H1 (cell line): ENCODE measurements around the gene EML1. TPM values are rescaled to one million over a fixed set of nuclear protein-coding genes. Genes with fewer than 3 reads are reported as not detected.

Source experiments
- CTCF ChIA-PET: fragments of 300-600 bp; sonication (Branson Sonifier 250); formaldehyde crosslinking; loops from one replicate; lab custom pipeline; 2021; ENCODE audit not compliant: partially characterized antibody; lab: Charles Lee
- POLR2A ChIA-PET: fragments of 300-600 bp; sonication (Branson Sonifier 250); formaldehyde crosslinking; loops from one replicate; lab custom pipeline; 2021; ENCODE audit warnings: inconsistent platforms; ENCODE audit not compliant: partially characterized antibody; lab: Charles Lee
- DNase-seq, 2 experiments: peaks; one replicate each; pipeline versions ENCODE4 v3.0.0 to v3.0.0-alpha.2; 2010 to 2022; ENCODE audit warnings: low spot score in 2 of 2, low read depth in 1 of 2, mixed read lengths in 1 of 2
- FAIRE-seq: peaks from 2 replicates; lab custom pipeline; 2011; peaks lifted over from hg19 to GRCh38; lab: Jason Lieb, UNC
- H2AFZ ChIP-seq: 2 replicates; pipeline ENCODE4 v1.8.1; 2012; ENCODE audit warnings: low read length, inconsistent platforms
- H2AK5ac ChIP-seq: 2 replicates; pipeline ENCODE4 v1.6.1; 2013; ENCODE audit warnings: low read depth, low read length
- H2BK120ac ChIP-seq: replicated peaks from 2 replicates; pipeline ENCODE3; 2013; ENCODE audit warnings: low read depth, low read length, inconsistent platforms
- H2BK12ac ChIP-seq: 2 replicates; pipeline ENCODE4 v1.6.1; 2013; ENCODE audit warnings: low read depth, low read length
- H2BK15ac ChIP-seq: 2 replicates; pipeline ENCODE4 v1.6.1; 2013; ENCODE audit warnings: low read length
- H2BK20ac ChIP-seq: 2 replicates; pipeline ENCODE4 v1.6.1; 2013; ENCODE audit warnings: low read length
- H2BK5ac ChIP-seq: 2 replicates; pipeline ENCODE4 v1.6.1; 2013; ENCODE audit warnings: low read depth, low read length
- H3K14ac ChIP-seq: 2 replicates; pipeline ENCODE4 v1.6.1; 2013; ENCODE audit warnings: inconsistent platforms; ENCODE audit not compliant: insufficient read length
- H3K18ac ChIP-seq: 2 replicates; pipeline ENCODE4 v1.6.1; 2013; ENCODE audit warnings: low read length; ENCODE audit errors: extremely low read depth
- H3K23ac ChIP-seq: 2 replicates; pipeline ENCODE4 v1.6.1; 2013; ENCODE audit warnings: inconsistent platforms; ENCODE audit not compliant: insufficient read length
- H3K23me2 ChIP-seq: 2 replicates; pipeline ENCODE4 v1.6.1; 2013; ENCODE audit warnings: low read depth, low read length
- H3K27ac ChIP-seq: 2 replicates; pipeline ENCODE4 v1.6.1; 2011; ENCODE audit warnings: low read depth, low read length, inconsistent platforms
- H3K27me3 ChIP-seq, 4 experiments: replicated peaks in 1 of 4; 1 replicate in 1 of 4; 2 replicates in 3 of 4; pipeline versions ENCODE4 v1.6.1 to v1.8.1; 2011 to 2013; ENCODE audit warnings: low read length in 3 of 4, mild to moderate bottlenecking in 3 of 4, inconsistent platforms in 2 of 4, mixed read lengths in 2 of 4, moderate library complexity in 1 of 4; ENCODE audit not compliant: control insufficient read depth in 3 of 4, insufficient read depth in 3 of 4; ENCODE audit errors: extremely low read depth in 1 of 4
- H3K36me3 ChIP-seq, 4 experiments: 2 replicates each; pipeline versions ENCODE4 v1.6.1 to v1.8.1; 2011 to 2013; ENCODE audit warnings: mild to moderate bottlenecking in 4 of 4, low read length in 3 of 4, moderate library complexity in 2 of 4, control low read depth in 1 of 4, inconsistent platforms in 1 of 4; ENCODE audit not compliant: insufficient read depth in 4 of 4, control insufficient read depth in 2 of 4
- H3K4ac ChIP-seq: replicated peaks from 2 replicates; pipeline ENCODE3; 2013; ENCODE audit warnings: low read length, low read depth, mixed read lengths, inconsistent platforms; ENCODE audit not compliant: insufficient read length
- H3K4me1 ChIP-seq, 4 experiments: replicated peaks in 1 of 4; 1 replicate in 1 of 4; 2 replicates in 3 of 4; pipeline versions ENCODE4 v1.6.1 to v1.8.1; 2011 to 2013; ENCODE audit warnings: low read length in 3 of 4, inconsistent platforms in 2 of 4, mixed read lengths in 1 of 4; ENCODE audit not compliant: insufficient read depth in 4 of 4, control insufficient read depth in 3 of 4
- H3K4me2 ChIP-seq, 2 experiments: 2 replicates each; pipeline versions ENCODE4 v1.6.1 to v1.8.1; 2011 to 2013; ENCODE audit warnings: low read depth in 2 of 2, low read length in 2 of 2, control low read depth in 1 of 2, inconsistent platforms in 1 of 2, mild to moderate bottlenecking in 1 of 2; ENCODE audit not compliant: insufficient read depth in 1 of 2
- H3K4me3 ChIP-seq, 4 experiments: fragments of 200-600, 300-600 bp in 1 of 4; sonication (generic), shearing (Covaris generic), sonication (Bioruptor Twin) in 1 of 4; 2 replicates each; pipeline versions ENCODE4 v1.5.1 to v1.8.1; 2011 to 2016; ENCODE audit warnings: low read length in 4 of 4, low read depth in 3 of 4, control low read depth in 2 of 4, inconsistent platforms in 2 of 4, mild to moderate bottlenecking in 2 of 4, mixed read lengths in 1 of 4, moderate library complexity in 1 of 4; ENCODE audit not compliant: insufficient read depth in 2 of 4; ENCODE audit errors: extremely low read depth in 1 of 4
- H3K56ac ChIP-seq: replicated peaks from 2 replicates; pipeline ENCODE3; 2013; ENCODE audit warnings: low read depth, mild to moderate bottlenecking, mixed read lengths, low read length, inconsistent platforms; ENCODE audit not compliant: insufficient read length
- H3K79me1 ChIP-seq: 2 replicates; pipeline ENCODE4 v1.6.1; 2013; ENCODE audit warnings: low read depth, low read length, control low read depth
- H3K79me2 ChIP-seq, 2 experiments: 2 replicates each; pipeline versions ENCODE4 v1.6.1 to v1.8.1; 2012 to 2013; ENCODE audit warnings: low read length in 2 of 2, mild to moderate bottlenecking in 2 of 2, inconsistent platforms in 1 of 2; ENCODE audit not compliant: insufficient read depth in 2 of 2, control insufficient read depth in 1 of 2
- H3K9ac ChIP-seq, 4 experiments: replicated peaks in 1 of 4; 1 replicate in 1 of 4; 2 replicates in 3 of 4; pipeline versions ENCODE4 v1.6.1 to v1.8.1; 2011 to 2013; ENCODE audit warnings: low read depth in 3 of 4, low read length in 3 of 4, control low read depth in 2 of 4, mild to moderate bottlenecking in 2 of 4, moderate library complexity in 2 of 4, inconsistent platforms in 1 of 4; ENCODE audit errors: extremely low read depth in 1 of 4
- H3K9me3 ChIP-seq, 2 experiments: 2 replicates each; pipeline versions ENCODE4 v1.6.1 to v1.8.1; 2012 to 2013; ENCODE audit warnings: mild to moderate bottlenecking in 2 of 2, moderate library complexity in 2 of 2, control low read depth in 1 of 2, inconsistent platforms in 1 of 2, low read depth in 1 of 2, low read length in 1 of 2, mixed read lengths in 1 of 2; ENCODE audit not compliant: insufficient read depth in 2 of 2
- H4K20me1 ChIP-seq, 2 experiments: replicated peaks in 1 of 2; 2 replicates each; pipeline versions ENCODE3 to v1.8.1; 2011 to 2013; ENCODE audit warnings: inconsistent platforms in 2 of 2, low read length in 2 of 2, mild to moderate bottlenecking in 1 of 2; ENCODE audit not compliant: insufficient read depth in 2 of 2, control insufficient read depth in 1 of 2
- H4K5ac ChIP-seq: 2 replicates; pipeline ENCODE4 v1.6.1; 2013; ENCODE audit warnings: low read length, low read depth, mixed read lengths, inconsistent platforms; ENCODE audit not compliant: insufficient read length
- H4K8ac ChIP-seq: 2 replicates; pipeline ENCODE4 v1.8.0; 2013; ENCODE audit warnings: mild to moderate bottlenecking, moderate library complexity, low read length, inconsistent platforms; ENCODE audit not compliant: insufficient read depth; ENCODE audit errors: extremely low read depth
- H4K91ac ChIP-seq: replicated peaks from 2 replicates; pipeline ENCODE3; 2013; ENCODE audit warnings: low read length, mixed read lengths, inconsistent platforms; ENCODE audit not compliant: insufficient read length
- EP300 ChIP-seq, 2 experiments: IDR thresholded peaks; 1 replicate in 1 of 2; 2 replicates in 1 of 2; pipeline ENCODE4 v1.6.1; 2011 to 2012; ENCODE audit warnings: low read depth in 2 of 2, low read length in 2 of 2, mild to moderate bottlenecking in 2 of 2, borderline replicate concordance in 1 of 2, inconsistent platforms in 1 of 2, moderate library complexity in 1 of 2
- WGBS, 2 experiments: shearing (Covaris generic) in 1 of 2; methylation state at CpG; one replicate each; pipeline versions ENCODE4 v1.1.6 to v1.1.7; 2013 to 2015; ENCODE audit warnings: low lambda C conversion rate in 2 of 2, mixed read lengths in 2 of 2, inconsistent platforms in 1 of 2, low coverage in 1 of 2, missing lambda C conversion rate in 1 of 2; ENCODE audit not compliant: insufficient replicate concordance in 2 of 2, insufficient coverage in 1 of 2, insufficient read length in 1 of 2; ENCODE audit errors: extremely low coverage in 1 of 2, missing lambda C conversion rate in 1 of 2; 5-methylcytosine and 5-hydroxymethylcytosine counted together
- polyA plus RNA-seq, 7 experiments: library from polyadenylated mRNA; depleted of rRNA in 3 of 7; stranded (reverse) in 5 of 7; unstranded in 2 of 7; fragments of >200 nt in 5 of 7; fragments of 200-250 nt in 2 of 7; gene quantifications; 1 replicate in 5 of 7; 2 replicates in 1 of 7; 4 replicates in 1 of 7; pipeline versions ENCODE4 v1.2.1 to v1.2.3, GENCODE V29; 2011 to 2013; ENCODE audit warnings: missing spikeins in 2 of 7, mixed read lengths in 2 of 7
- total RNA-seq: library from RNA; stranded (reverse); fragmentation: NEBNext Ultra II Directional; extraction: Animal tissue kit (Norgen Biotek cat#: 25700); gene quantifications from 2 replicates; pipeline ENCODE4 v1.2.1, GENCODE V29; 2021
- TF ChIP-seq, protein P1 (sequence below), 3 experiments: IDR thresholded peaks; 1 replicate in 2 of 3; 2 replicates in 1 of 3; pipeline versions ENCODE4 v1.5.1 to v1.6.1; 2011; ENCODE audit warnings: low read length in 3 of 3, mild to moderate bottlenecking in 3 of 3, inconsistent platforms in 2 of 3, low read depth in 1 of 3, moderate library complexity in 1 of 3; ENCODE audit not compliant: insufficient read depth in 1 of 3; ENCODE audit errors: control extremely low read depth in 1 of 3

The EML1 gene
- total and polyA plus RNA-seq, 2 of the 8 experiments (the other 6 are each of a cell fraction or from before 2014, with no cell fraction given): 11.1 to 24.7 TPM

GRCh38 chr14:99791476-99792209 lies 1.6 kb upstream of the EML1 start:
- Histone ChIP-seq H4K20me1 (no peaks in the 10 kb centered on the region), H3K23me2 (peaks cover 4% of the 10 kb centered on the region; the same call in 1 of the 2 replicates), H3K56ac (no peak overlapping the region), H3K4ac (no peak overlapping the region), H2BK120ac (no peak overlapping the region), H2BK20ac (no peak overlapping the region; the same call in 1 of the 2 replicates), H3K27me3 (peaks cover 0 to 8% (median 0%) of the 10 kb centered on the region in 4 experiments; a peak in 3 of 7 replicates), H3K18ac (no peak overlapping the region), H2BK5ac (no peak overlapping the region), H3K9me3 (no peaks in the 10 kb centered on the region), H3K23ac (no peak overlapping the region), H3K4me1 (peaks cover 0 to 8% (median 2%) of the 10 kb centered on the region in 4 experiments; a peak in 4 of 7 replicates), H2BK15ac (0 out of 2 replicates have a peak overlapping the region, but pooled peaks have one; percentile 25), H2AK5ac (no peak overlapping the region), H3K27ac (no peak overlapping the region), H3K9ac (no peak overlapping the region), H3K79me2 (peaks cover 0 to 22% of the 10 kb centered on the region in 2 experiments; a peak in 3 of 4 replicates), H3K4me3 (no peak overlapping the region), H2AFZ (no peak overlapping the region), H4K5ac (no peak overlapping the region), H3K14ac (no peak overlapping the region), H4K91ac (no peak overlapping the region), H3K4me2 (no peak overlapping the region; a peak in 1 of 4 replicates), H2BK12ac (0 out of 2 replicates have a peak overlapping the region, but pooled peaks have one; percentile 2), H4K8ac (no peak overlapping the region), H3K36me3 (no peaks in the 10 kb centered on the region), H3K79me1 (no peaks in the 10 kb centered on the region)
- 91% methylated on average over 13 of the region's 13 CpGs; no CpG with 5 or more reads in 1 of the 2 experiments for WGBS, 2 experiments
- ChIA-PET CTCF (interaction anchor here (1.0 to 2.9 kb wide), 17 partner anchors 11 to 107 kb away, joined by 3 to 12 read pairs (median 4); partner anchors contain the start of gene CYP46A1), POLR2A (interaction anchor here (0.7 to 2.3 kb wide), 2 partner anchors 15 to 61 kb away, joined by 3 to 8 read pairs; no protein-coding TSS in a partner anchor)
- TF ChIP-seq, protein P1, sequence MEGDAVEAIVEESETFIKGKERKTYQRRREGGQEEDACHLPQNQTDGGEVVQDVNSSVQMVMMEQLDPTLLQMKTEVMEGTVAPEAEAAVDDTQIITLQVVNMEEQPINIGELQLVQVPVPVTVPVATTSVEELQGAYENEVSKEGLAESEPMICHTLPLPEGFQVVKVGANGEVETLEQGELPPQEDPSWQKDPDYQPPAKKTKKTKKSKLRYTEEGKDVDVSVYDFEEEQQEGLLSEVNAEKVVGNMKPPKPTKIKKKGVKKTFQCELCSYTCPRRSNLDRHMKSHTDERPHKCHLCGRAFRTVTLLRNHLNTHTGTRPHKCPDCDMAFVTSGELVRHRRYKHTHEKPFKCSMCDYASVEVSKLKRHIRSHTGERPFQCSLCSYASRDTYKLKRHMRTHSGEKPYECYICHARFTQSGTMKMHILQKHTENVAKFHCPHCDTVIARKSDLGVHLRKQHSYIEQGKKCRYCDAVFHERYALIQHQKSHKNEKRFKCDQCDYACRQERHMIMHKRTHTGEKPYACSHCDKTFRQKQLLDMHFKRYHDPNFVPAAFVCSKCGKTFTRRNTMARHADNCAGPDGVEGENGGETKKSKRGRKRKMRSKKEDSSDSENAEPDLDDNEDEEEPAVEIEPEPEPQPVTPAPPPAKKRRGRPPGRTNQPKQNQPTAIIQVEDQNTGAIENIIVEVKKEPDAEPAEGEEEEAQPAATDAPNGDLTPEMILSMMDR (IDR thresholded peaks at IDR 0.05; ENCODE audit: control extremely low read depth in 1 of 3, insufficient read depth in 1 of 3, low read depth in 1 of 3, low read length in 3 of 3): no peak
- TF ChIP-seq EP300 (IDR thresholded peaks at IDR 0.05; ENCODE audit: borderline replicate concordance in 1 of 2, low read depth in 2 of 2, low read length in 2 of 2): peak in 1 of 2 experiments; percentile 63; a peak in 1 of 3 replicates
- DNase-seq (no peak), FAIRE-seq (no peak)
